Lower leg skin (tissue), 3 donors: ENCODE data around the gene MXI1.
"Not testable (repeated sequence)": the region's sequence is repeated elsewhere in the genome, so short reads cannot be mapped to it uniquely, and the experiment has no call there.

Experiments
- POLR2A ChIP-seq, 2 donors: fragments of 450-650 bp; IDR thresholded peaks; one replicate each; pipeline ENCODE4 v1.6.1; 2016 to 2017; ENCODE audit warnings: antibody characterized with exemption in 2 of 2, mild to moderate bottlenecking in 1 of 2, moderate library complexity in 1 of 2
- TF ChIP-seq, protein P1 (sequence below), 3 donors: fragments of 450-650 bp; IDR thresholded peaks; one replicate each; pipeline ENCODE4 v1.5.1; 2016; ENCODE audit warnings: antibody characterized with exemption in 3 of 3, mild to moderate bottlenecking in 3 of 3, moderate library complexity in 2 of 3

GRCh38 chr10:110331226-110331795 lies 123.9 kb downstream of the MXI1 start:
- TF ChIP-seq POLR2A (IDR thresholded peaks at IDR 0.05): not testable (repeated sequence)
- TF ChIP-seq, protein P1, sequence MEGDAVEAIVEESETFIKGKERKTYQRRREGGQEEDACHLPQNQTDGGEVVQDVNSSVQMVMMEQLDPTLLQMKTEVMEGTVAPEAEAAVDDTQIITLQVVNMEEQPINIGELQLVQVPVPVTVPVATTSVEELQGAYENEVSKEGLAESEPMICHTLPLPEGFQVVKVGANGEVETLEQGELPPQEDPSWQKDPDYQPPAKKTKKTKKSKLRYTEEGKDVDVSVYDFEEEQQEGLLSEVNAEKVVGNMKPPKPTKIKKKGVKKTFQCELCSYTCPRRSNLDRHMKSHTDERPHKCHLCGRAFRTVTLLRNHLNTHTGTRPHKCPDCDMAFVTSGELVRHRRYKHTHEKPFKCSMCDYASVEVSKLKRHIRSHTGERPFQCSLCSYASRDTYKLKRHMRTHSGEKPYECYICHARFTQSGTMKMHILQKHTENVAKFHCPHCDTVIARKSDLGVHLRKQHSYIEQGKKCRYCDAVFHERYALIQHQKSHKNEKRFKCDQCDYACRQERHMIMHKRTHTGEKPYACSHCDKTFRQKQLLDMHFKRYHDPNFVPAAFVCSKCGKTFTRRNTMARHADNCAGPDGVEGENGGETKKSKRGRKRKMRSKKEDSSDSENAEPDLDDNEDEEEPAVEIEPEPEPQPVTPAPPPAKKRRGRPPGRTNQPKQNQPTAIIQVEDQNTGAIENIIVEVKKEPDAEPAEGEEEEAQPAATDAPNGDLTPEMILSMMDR (IDR thresholded peaks at IDR 0.05): not testable (repeated sequence)
